Activated T-helper 1 cell treated with anti-CD3 and anti-CD28 coated beads, Interleukin-12 subunit alpha, Interleukin-12 subunit beta, Interleukin-2, Interleukin-4 antibody, amounts not matched to agents 30 ng/mL and 10 ng/mL and 1 ng/mL, durations not matched to agents 14 hours and 24 hours and 36 hours (primary cell): ENCODE data around the gene HUNK. TPM values are rescaled to one million over a fixed set of nuclear protein-coding genes. Genes with fewer than 3 reads are reported as not detected.
"Not testable (repeated sequence)": the region's sequence is repeated elsewhere in the genome, so short reads cannot be mapped to it uniquely, and the experiment has no call there.

Experiments used
- DNase-seq: peaks from one replicate; pipeline ENCODE4 v3.0.0; 2021; ENCODE audit warnings: low spot score
- H3K27ac Mint-ChIP-seq: one replicate; pipeline ENCODE4 v1.8.0; 2021; ENCODE audit warnings: mild to moderate bottlenecking, mixed read lengths
- H3K27me3 Mint-ChIP-seq: one replicate; pipeline ENCODE4 v1.8.0; 2022; ENCODE audit warnings: mild to moderate bottlenecking, moderate library complexity, mixed read lengths; ENCODE audit not compliant: insufficient read depth
- H3K36me3 Mint-ChIP-seq: one replicate; pipeline ENCODE4 v1.8.0; 2021; ENCODE audit warnings: low read depth, mixed read lengths
- H3K4me1 Mint-ChIP-seq: one replicate; pipeline ENCODE4 v1.8.0; 2021; ENCODE audit warnings: low read depth, mixed read lengths
- H3K4me3 Mint-ChIP-seq: one replicate; pipeline ENCODE4 v1.8.0; 2021; ENCODE audit warnings: mild to moderate bottlenecking, moderate library complexity, mixed read lengths
- H3K9me3 Mint-ChIP-seq: one replicate; pipeline ENCODE4 v1.8.0; 2021; ENCODE audit warnings: mixed read lengths
- intact Hi-C: fragments of 100-400 bp; cut with micrococcal nuclease; formaldehyde crosslinking; loops from one replicate; pipeline ENCODE4 v1.15.1; 2024
- total RNA-seq: library from RNA; stranded (reverse); gene quantifications from 2 replicates; pipeline ENCODE4 v1.2.3, GENCODE V29; 2022

Gene HUNK
- total RNA-seq, 1 donor from 2014 or later = 0.29 TPM

DNA sequence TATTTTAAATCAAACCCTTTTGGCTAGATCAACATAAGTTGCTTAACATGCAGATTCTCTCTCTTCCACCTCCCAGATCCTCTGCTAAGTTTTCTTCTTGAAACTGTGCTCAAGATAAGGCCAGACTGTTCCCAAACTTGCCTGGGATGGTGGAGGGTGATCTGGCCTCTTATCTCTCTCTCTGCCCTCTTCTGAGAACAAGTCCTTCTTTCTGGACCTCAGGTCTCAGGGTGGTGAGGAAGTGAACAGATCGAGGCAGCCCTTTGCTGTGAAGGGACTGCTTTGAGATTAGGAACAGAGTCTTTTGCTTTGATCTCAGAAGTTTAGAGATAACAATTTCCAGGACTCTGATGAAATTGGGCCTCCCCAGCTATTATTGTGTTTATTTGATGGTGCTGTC is 70.7 kb downstream of the HUNK start:
- H3K9me3 Mint-ChIP-seq = no peaks in the 10 kb centered on the region
- H3K27ac Mint-ChIP-seq = no peak overlapping the region
- no peaks in the 10 kb centered on the region for H3K4me1 Mint-ChIP-seq
- H3K36me3 Mint-ChIP-seq = no peaks in the 10 kb centered on the region
- intact Hi-C loops = no loop called here
- peaks cover 3% of the 10 kb centered on the region for H3K27me3 Mint-ChIP-seq
- H3K4me3 Mint-ChIP-seq = no peak overlapping the region
- no peak for DNase-seq

- Mint-ChIP-seq H3K4me1 (no peaks in the 10 kb centered on the region), H3K36me3 (no peaks in the 10 kb centered on the region), H3K27ac (no peak overlapping the region), H3K27me3 (peaks cover 2% of the 10 kb centered on the region), H3K4me3 (no peak overlapping the region), H3K9me3 (no peaks in the 10 kb centered on the region)
- intact Hi-C loops = no loop called here
- DNase-seq = no peak
Measured at GRCh38 chr21:31945141-31945540, 72.3 kb downstream of the HUNK start.

GRCh38 chr21:31945546-31945945 is 72.7 kb downstream of the HUNK start:
- H3K4me1 Mint-ChIP-seq = no peaks in the 10 kb centered on the region
- intact Hi-C loops = no loop called here
- no peaks in the 10 kb centered on the region for H3K9me3 Mint-ChIP-seq
- DNase-seq = no peak
- no peak overlapping the region for H3K4me3 Mint-ChIP-seq
- H3K36me3 Mint-ChIP-seq = no peaks in the 10 kb centered on the region
- H3K27ac Mint-ChIP-seq = no peak overlapping the region
- peaks cover 2% of the 10 kb centered on the region for H3K27me3 Mint-ChIP-seq

- no peak overlapping the region for H3K27ac Mint-ChIP-seq
- H3K27me3 Mint-ChIP-seq = no peaks in the 10 kb centered on the region
- no peaks in the 10 kb centered on the region for H3K36me3 Mint-ChIP-seq
- no peak overlapping the region for H3K4me3 Mint-ChIP-seq
- intact Hi-C loops = no loop called here
- H3K9me3 Mint-ChIP-seq = no peaks in the 10 kb centered on the region
- no peaks in the 10 kb centered on the region for H3K4me1 Mint-ChIP-seq
- DNase-seq = no peak
Measured at GRCh38 chr21:31946231-31946630, 73.4 kb downstream of the HUNK start.

DNA sequence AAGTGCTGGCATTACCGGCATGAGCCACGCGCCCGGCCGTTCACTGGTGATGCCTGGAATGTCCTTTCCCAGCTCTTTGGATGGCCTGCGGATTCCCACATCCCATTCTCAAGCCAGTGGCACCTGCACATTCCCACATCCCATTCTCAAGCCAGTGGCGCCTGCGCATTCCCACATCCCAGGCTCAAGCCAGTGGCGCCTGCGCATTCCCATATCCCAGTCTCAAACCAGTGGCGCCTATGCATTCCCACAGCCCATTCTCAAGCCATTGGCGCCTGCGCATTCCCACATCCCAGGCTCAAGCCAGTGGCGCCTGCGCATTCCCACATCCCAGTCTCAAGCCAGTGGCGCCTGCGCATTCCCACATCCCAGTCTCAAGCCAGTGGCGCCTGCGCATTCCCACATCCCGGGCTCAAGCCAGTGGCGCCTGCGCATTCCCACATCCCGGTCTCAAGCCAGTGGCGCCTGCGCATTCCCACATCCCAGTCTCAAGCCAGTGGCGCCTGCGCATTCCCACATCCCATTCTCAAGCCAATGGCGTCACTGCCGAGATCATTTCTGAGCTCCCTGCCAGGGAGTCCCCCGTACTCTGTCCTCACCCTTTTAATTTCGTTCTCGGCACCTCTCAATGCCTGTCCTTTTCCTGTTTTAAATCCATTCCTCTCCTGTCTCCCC is 74.2 kb downstream of the HUNK start:
- H3K27me3 Mint-ChIP-seq, H3K4me1 Mint-ChIP-seq, DNase-seq, H3K36me3 Mint-ChIP-seq, H3K4me3 Mint-ChIP-seq, intact Hi-C loops, H3K27ac Mint-ChIP-seq, H3K9me3 Mint-ChIP-seq: not testable (repeated sequence)

DNA sequence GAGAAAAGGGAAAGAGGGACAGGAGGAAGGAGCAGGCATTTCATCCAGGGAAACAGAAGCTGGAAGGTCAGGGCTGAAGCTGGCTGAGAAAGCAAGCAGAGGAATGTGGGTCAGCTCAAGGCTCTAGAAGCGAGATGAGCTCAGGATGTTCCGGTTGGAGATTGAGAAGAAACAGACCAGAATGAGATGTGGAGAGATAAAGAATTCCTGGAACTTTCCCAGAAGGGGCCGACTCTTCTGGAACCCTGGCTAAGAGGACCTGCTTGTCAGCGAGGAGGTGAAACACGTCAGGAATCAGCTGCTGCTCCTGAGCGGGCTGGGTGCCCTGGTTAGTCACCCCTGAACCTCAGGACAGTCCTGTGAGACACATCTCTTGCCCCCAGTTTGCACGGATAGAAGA is 75.9 kb downstream of the HUNK start:
- Mint-ChIP-seq H3K9me3 (no peaks in the 10 kb centered on the region), H3K27ac (no peak overlapping the region), H3K36me3 (no peaks in the 10 kb centered on the region), H3K4me1 (no peaks in the 10 kb centered on the region), H3K27me3 (no peaks in the 10 kb centered on the region), H3K4me3 (no peak overlapping the region)
- DNase-seq = no peak
- intact Hi-C loops = no loop called here

GRCh38 chr21:31952828-31953227 is 80.0 kb downstream of the HUNK start:
- H3K27me3 Mint-ChIP-seq = peaks cover 2% of the 10 kb centered on the region
- H3K4me3 Mint-ChIP-seq = no peak overlapping the region
- no peak overlapping the region for H3K27ac Mint-ChIP-seq
- H3K9me3 Mint-ChIP-seq = no peaks in the 10 kb centered on the region
- H3K36me3 Mint-ChIP-seq = no peaks in the 10 kb centered on the region
- H3K4me1 Mint-ChIP-seq = no peaks in the 10 kb centered on the region
- intact Hi-C loops = no loop called here
- no peak for DNase-seq

- no peaks in the 10 kb centered on the region for H3K36me3 Mint-ChIP-seq
Measured at GRCh38 chr21:31957631-31958030, 84.8 kb downstream of the HUNK start.

GRCh38 chr21:31959881-31960280 is 87.1 kb downstream of the HUNK start:
- H3K4me3 Mint-ChIP-seq = no peak overlapping the region
- no peak for DNase-seq

More at GRCh38 chr21:31957631-31958030, 84.8 kb downstream of the HUNK start:
- intact Hi-C loops = no loop called here
- Mint-ChIP-seq H3K27me3 (peaks cover 6% of the 10 kb centered on the region), H3K27ac (no peak overlapping the region), H3K9me3 (no peaks in the 10 kb centered on the region), H3K4me3 (no peak overlapping the region), H3K4me1 (no peaks in the 10 kb centered on the region)
- no peak for DNase-seq

DNA sequence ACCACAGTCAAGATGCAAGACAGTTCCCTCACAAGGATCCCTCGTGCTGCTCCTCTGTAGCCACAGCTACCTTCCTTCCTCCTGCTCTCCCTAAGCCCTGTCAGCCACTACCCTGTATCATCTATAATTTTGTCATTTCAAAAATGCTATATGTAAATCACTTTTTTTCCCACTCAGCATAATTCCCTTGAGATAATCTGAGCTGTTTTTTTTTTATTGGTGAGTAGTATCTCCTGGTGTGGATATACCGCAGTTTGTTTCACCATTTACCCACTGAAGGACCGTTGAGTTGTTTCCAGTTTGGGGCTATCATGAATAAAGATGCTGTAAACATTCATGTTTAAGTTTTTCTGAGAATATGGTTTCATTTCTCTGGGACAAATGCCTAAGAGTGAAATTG is 88.2 kb downstream of the HUNK start:
- no peak for DNase-seq
- Mint-ChIP-seq H3K4me1 (no peaks in the 10 kb centered on the region), H3K4me3 (no peak overlapping the region), H3K27ac (no peak overlapping the region), H3K9me3 (no peaks in the 10 kb centered on the region), H3K36me3 (no peaks in the 10 kb centered on the region), H3K27me3 (peaks cover 7% of the 10 kb centered on the region)
- intact Hi-C loops = no loop called here

More at GRCh38 chr21:31959881-31960280, 87.1 kb downstream of the HUNK start:
- intact Hi-C loops = no loop called here
- Mint-ChIP-seq H3K27ac (no peak overlapping the region), H3K36me3 (no peaks in the 10 kb centered on the region), H3K9me3 (no peaks in the 10 kb centered on the region), H3K27me3 (peaks cover 7% of the 10 kb centered on the region), H3K4me1 (no peaks in the 10 kb centered on the region)

- Mint-ChIP-seq H3K4me3 (no peak overlapping the region), H3K36me3 (no peaks in the 10 kb centered on the region), H3K4me1 (no peaks in the 10 kb centered on the region), H3K27me3 (peaks cover 7% of the 10 kb centered on the region), H3K9me3 (no peaks in the 10 kb centered on the region), H3K27ac (no peak overlapping the region)
- no peak for DNase-seq
- intact Hi-C loops = no loop called here
Measured at GRCh38 chr21:31961704-31962103, 88.9 kb downstream of the HUNK start.

DNA sequence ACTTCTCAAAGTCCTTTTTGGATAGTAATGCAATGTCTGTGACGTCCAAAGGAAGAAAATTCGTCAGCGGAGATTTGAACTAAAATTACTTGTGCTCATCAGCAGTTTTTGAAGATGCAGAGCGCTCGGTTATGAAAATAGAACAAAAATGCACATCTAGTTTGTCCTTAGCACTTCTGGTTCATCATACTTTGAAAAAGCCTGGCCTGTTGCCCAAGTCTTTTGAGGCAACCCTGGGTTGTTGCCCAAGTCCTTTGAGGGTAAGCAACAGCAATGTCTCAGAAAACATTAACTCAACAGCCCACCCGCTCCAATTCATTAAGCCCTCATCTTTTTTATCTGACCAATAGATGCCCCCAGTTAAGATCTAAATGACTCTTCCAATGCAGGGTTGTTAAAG is 91.9 kb downstream of the HUNK start:
- peaks cover 9% of the 10 kb centered on the region for H3K27me3 Mint-ChIP-seq

GRCh38 chr21:31967334-31967733 is 94.5 kb downstream of the HUNK start:
- intact Hi-C loops = no loop called here
- Mint-ChIP-seq H3K4me3 (no peak overlapping the region), H3K4me1 (no peaks in the 10 kb centered on the region), H3K36me3 (no peaks in the 10 kb centered on the region), H3K27ac (no peak overlapping the region), H3K9me3 (no peaks in the 10 kb centered on the region), H3K27me3 (peaks cover 5% of the 10 kb centered on the region)
- DNase-seq = no peak

More for the DNA sequence above, 91.9 kb downstream of the HUNK start:
- Mint-ChIP-seq H3K27ac (no peak overlapping the region), H3K9me3 (no peaks in the 10 kb centered on the region), H3K36me3 (no peaks in the 10 kb centered on the region), H3K4me1 (no peaks in the 10 kb centered on the region), H3K4me3 (no peak overlapping the region)
- intact Hi-C loops = no loop called here
- DNase-seq = no peak

- DNase-seq = no peak
- Mint-ChIP-seq H3K4me3 (no peak overlapping the region), H3K4me1 (peaks cover 13% of the 10 kb centered on the region), H3K9me3 (peaks cover 15% of the 10 kb centered on the region), H3K27me3 (peaks cover 8% of the 10 kb centered on the region), H3K36me3 (no peaks in the 10 kb centered on the region), H3K27ac (no peak overlapping the region)
- intact Hi-C loops = no loop called here
Measured at GRCh38 chr21:31972622-31973021, 99.8 kb downstream of the HUNK start.
